DOHH2 (cell line): ENCODE measurements around the gene ECE1.

ENCODE experiments used
- EZH2phosphoT487 ChIP-seq: fragments of 200-600 bp; sonication (generic); IDR thresholded peaks from 2 replicates; pipeline ENCODE4 v1.6.1; 2017; ENCODE audit warnings: borderline replicate concordance, mild to moderate bottlenecking, antibody characterized with exemption, low read length, moderate library complexity, mixed read lengths
- TF ChIP-seq, protein P1 (sequence below): fragments of 200-600 bp; sonication (generic); IDR thresholded peaks from one replicate; pipeline ENCODE4 v1.5.1; 2014; ENCODE audit warnings: antibody characterized with exemption, mild to moderate bottlenecking, low read depth, low read length; ENCODE audit not compliant: poor library complexity, severe bottlenecking

DNA sequence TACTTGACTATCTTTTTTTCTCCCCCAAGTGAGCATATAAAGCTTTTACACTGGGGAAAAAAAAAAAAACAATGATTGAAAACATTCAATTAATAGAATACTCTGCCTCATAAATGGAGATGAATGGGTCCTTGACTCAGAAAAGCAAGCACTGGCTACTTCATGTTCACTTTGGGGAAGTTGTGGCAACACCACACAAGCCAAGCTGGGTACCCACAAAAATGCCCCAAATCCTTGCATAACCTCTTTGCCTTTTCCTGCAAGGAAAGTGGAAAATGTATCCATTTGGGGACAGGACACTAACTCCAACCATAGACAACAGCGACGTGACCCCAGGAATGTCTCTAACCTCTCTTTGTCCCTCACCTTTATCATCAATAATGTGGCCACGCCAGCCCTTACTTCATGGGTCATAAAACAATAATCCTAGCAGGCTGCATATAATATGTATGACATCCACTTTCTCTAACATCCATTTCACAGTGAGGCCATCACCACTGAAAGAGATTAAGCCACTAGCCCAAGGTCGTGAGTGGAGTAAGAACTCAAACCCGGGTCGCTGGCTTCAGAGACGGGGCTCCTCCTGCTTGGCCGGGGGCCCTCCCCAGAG is 2.3 kb downstream of the ECE1 start:
- TF ChIP-seq, protein P1, sequence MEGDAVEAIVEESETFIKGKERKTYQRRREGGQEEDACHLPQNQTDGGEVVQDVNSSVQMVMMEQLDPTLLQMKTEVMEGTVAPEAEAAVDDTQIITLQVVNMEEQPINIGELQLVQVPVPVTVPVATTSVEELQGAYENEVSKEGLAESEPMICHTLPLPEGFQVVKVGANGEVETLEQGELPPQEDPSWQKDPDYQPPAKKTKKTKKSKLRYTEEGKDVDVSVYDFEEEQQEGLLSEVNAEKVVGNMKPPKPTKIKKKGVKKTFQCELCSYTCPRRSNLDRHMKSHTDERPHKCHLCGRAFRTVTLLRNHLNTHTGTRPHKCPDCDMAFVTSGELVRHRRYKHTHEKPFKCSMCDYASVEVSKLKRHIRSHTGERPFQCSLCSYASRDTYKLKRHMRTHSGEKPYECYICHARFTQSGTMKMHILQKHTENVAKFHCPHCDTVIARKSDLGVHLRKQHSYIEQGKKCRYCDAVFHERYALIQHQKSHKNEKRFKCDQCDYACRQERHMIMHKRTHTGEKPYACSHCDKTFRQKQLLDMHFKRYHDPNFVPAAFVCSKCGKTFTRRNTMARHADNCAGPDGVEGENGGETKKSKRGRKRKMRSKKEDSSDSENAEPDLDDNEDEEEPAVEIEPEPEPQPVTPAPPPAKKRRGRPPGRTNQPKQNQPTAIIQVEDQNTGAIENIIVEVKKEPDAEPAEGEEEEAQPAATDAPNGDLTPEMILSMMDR: no peak
- TF ChIP-seq EZH2phosphoT487: no peak
